ENCODE data around the gene ZNF428.

DNA sequence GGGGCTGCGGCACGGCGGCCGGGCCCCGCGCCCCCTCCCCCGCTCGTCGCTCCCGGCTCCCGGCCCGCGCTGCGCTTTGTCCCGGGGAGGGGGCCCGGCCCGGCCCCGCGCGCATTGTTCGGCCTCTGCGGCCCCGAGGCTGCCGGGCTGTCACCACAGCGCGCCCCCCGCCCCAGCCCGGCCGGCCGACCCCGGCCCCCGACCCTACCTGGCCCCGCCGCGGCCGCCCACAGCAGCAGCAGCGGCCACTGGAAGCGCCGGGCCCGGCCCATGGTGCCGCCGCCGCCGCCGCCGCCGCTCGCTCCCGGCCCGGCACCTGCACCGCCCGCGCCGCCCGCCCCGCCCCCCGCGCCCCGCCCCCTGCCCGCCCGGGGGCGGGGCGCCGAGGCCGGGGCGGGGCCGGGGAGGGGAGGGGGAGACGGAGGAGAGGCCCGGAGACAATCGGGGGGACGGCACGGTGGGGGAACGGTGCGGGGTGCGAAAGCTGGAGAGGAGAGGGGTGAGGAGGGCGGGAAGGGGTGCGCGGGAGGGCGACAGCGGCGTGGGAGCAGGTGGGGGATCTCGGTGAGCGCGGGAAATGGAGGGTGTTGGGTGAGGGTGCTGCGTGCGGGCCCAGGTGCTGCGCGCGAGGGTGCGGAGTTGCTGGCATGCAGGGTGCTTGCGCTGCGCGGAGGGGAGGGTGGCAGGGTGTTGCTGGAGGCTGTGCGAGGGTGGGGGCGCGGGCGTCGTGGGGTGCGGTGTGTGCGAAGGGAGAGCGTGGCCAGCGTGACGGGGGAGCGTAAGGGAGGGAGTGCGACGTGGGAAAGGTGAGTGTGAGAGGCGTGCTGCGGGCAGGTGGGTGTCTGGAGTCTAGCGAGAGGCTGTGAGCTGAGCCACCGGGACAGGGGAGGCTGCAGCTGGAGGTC lies 20.3 kb upstream of the ZNF428 start, which contains the start of gene CADM4:
- TF ChIP-seq POLR2A (IDR thresholded peaks at IDR 0.05; ENCODE audit: low read depth, low read length) (no peak), POLR2AphosphoS5 (IDR thresholded peaks at IDR 0.05; ENCODE audit: low read depth, low read length) (no peak), POU2F2 (IDR thresholded peaks at IDR 0.05; ENCODE audit: low read depth, low read length) (no peak), TAF1 (IDR thresholded peaks at IDR 0.05; ENCODE audit: low read depth, low read length) (no peak)

Data from GM12891 (cell line).